ENCODE measurements around the gene KCNIP4. TPM values are rescaled to one million over a fixed set of nuclear protein-coding genes. Genes with fewer than 3 reads are reported as not detected.

Gene KCNIP4
- total RNA-seq, 1 donor from 2014 or later = not detected

GRCh38 chr4:21577056-21577455 is 371.5 kb downstream of the KCNIP4 start:
- H3K27me3 ChIP-seq (ENCODE audit: low read depth) = no peaks in the 10 kb centered on the region
- ATAC-seq = no peak
- intact Hi-C loops (cut with DNase I) = no loop called here
- TF ChIP-seq CTCF (IDR thresholded peaks at IDR 0.05) = no peak
- no peaks in the 10 kb centered on the region for H3K9me3 ChIP-seq
- H3K4me1 ChIP-seq = no peaks in the 10 kb centered on the region
- no peaks in the 10 kb centered on the region for H3K36me3 ChIP-seq
- no peak for DNase-seq
- H3K4me3 ChIP-seq = no peak overlapping the region
- no peak overlapping the region for H3K27ac ChIP-seq

GRCh38 chr4:21571100-21571499 is 377.5 kb downstream of the KCNIP4 start:
- TF ChIP-seq CTCF (IDR thresholded peaks at IDR 0.05) = no peak
- no peaks in the 10 kb centered on the region for H3K36me3 ChIP-seq
- H3K4me1 ChIP-seq = no peaks in the 10 kb centered on the region

GRCh38 chr4:21569638-21570037 is 378.9 kb downstream of the KCNIP4 start:
- intact Hi-C loops (cut with DNase I) = no loop called here
- H3K27ac ChIP-seq = no peak overlapping the region
- H3K4me3 ChIP-seq = no peak overlapping the region
- no peaks in the 10 kb centered on the region for H3K4me1 ChIP-seq
- no peaks in the 10 kb centered on the region for H3K9me3 ChIP-seq
- no peaks in the 10 kb centered on the region for H3K27me3 ChIP-seq (ENCODE audit: low read depth)
- H3K36me3 ChIP-seq = no peaks in the 10 kb centered on the region
- no peak for ATAC-seq
- no peak for DNase-seq
- no peak for TF ChIP-seq CTCF (IDR thresholded peaks at IDR 0.05)

More at GRCh38 chr4:21571100-21571499, 377.5 kb downstream of the KCNIP4 start:
- Histone ChIP-seq H3K4me3 (no peak overlapping the region), H3K27ac (no peak overlapping the region), H3K27me3 (ENCODE audit: low read depth) (no peaks in the 10 kb centered on the region), H3K9me3 (no peaks in the 10 kb centered on the region)
- DNase-seq (no peak), ATAC-seq (no peak)
- intact Hi-C loops (cut with DNase I) = no loop called here

- Histone ChIP-seq H3K4me1 (no peaks in the 10 kb centered on the region), H3K27ac (no peak overlapping the region), H3K27me3 (ENCODE audit: low read depth) (no peaks in the 10 kb centered on the region), H3K9me3 (no peaks in the 10 kb centered on the region), H3K4me3 (no peak overlapping the region), H3K36me3 (no peaks in the 10 kb centered on the region)
- intact Hi-C loops (cut with DNase I) = no loop called here
- no peak for ATAC-seq
- DNase-seq = no peak
- TF ChIP-seq CTCF (IDR thresholded peaks at IDR 0.05) = no peak
These were observed 393.5 kb downstream of the KCNIP4 start for GRCh38 chr4:21555083-21555482.

GRCh38 chr4:21554500-21554899 is 394.1 kb downstream of the KCNIP4 start:
- ATAC-seq = no peak
- intact Hi-C loops (cut with DNase I) = no loop called here
- Histone ChIP-seq H3K4me1 (no peaks in the 10 kb centered on the region), H3K9me3 (no peaks in the 10 kb centered on the region), H3K36me3 (no peaks in the 10 kb centered on the region), H3K27ac (no peak overlapping the region), H3K4me3 (no peak overlapping the region), H3K27me3 (ENCODE audit: low read depth) (no peaks in the 10 kb centered on the region)
- no peak for DNase-seq
- no peak for TF ChIP-seq CTCF (IDR thresholded peaks at IDR 0.05)

- intact Hi-C loops (cut with DNase I) = no loop called here
- H3K4me1 ChIP-seq = no peaks in the 10 kb centered on the region
- no peaks in the 10 kb centered on the region for H3K27me3 ChIP-seq (ENCODE audit: low read depth)
- H3K36me3 ChIP-seq = no peaks in the 10 kb centered on the region
- H3K27ac ChIP-seq = no peak overlapping the region
- H3K9me3 ChIP-seq = no peaks in the 10 kb centered on the region
- ATAC-seq (no peak), DNase-seq (no peak)
- TF ChIP-seq CTCF (IDR thresholded peaks at IDR 0.05) = no peak
- H3K4me3 ChIP-seq = no peak overlapping the region
These were observed 394.5 kb downstream of the KCNIP4 start for GRCh38 chr4:21554066-21554465.

Data from lower lobe of right lung (tissue), 2 donors.